GOT3 (cell line): Measurements from ENCODE around the gene ACER3.
A peak's percentile ranks its signal among the peaks of the same experiment; 100 is the strongest.
"Not testable (repeated sequence)": the region's sequence is repeated elsewhere in the genome, so short reads cannot be mapped to it uniquely, and the experiment has no call there.

Experiments
- DNase-seq: peaks from one replicate; lab custom pipeline; 2025; ENCODE audit warnings: mixed read lengths; lab: John Stamatoyannopoulos, UW

ACER3 gene

GRCh38 chr11:76860539-76861475 lies at the start of gene ACER3:
TSS of gene ACER3 (plus strand) at chr11:76860918. CDS start at chr11:76860977, 59 bp downstream.
- DNase-seq: peak; percentile 32

- DNase-seq: no peak
Measured at GRCh38 chr11:76811259-76811658, 49.5 kb upstream of the ACER3 start.

- DNase-seq: no peak
Measured at GRCh38 chr11:76814414-76814813, 46.3 kb upstream of the ACER3 start.

- not testable (repeated sequence) for DNase-seq
Measured at GRCh38 chr11:76815678-76816077, 45.0 kb upstream of the ACER3 start.

GRCh38 chr11:76820184-76820566 lies 40.5 kb upstream of the ACER3 start:
- DNase-seq: no peak

- DNase-seq: not testable (repeated sequence)
Measured at GRCh38 chr11:76821396-76821795, 39.3 kb upstream of the ACER3 start.

- DNase-seq: no peak
Measured at GRCh38 chr11:76822406-76822805, 38.3 kb upstream of the ACER3 start.

- DNase-seq: no peak
Measured at GRCh38 chr11:76823481-76824028, 37.2 kb upstream of the ACER3 start.

GRCh38 chr11:76824083-76824939 lies 36.4 kb upstream of the ACER3 start:
- no peak for DNase-seq

GRCh38 chr11:76824980-76825725 lies 35.6 kb upstream of the ACER3 start:
- no peak for DNase-seq

- DNase-seq: no peak
Measured at GRCh38 chr11:76825726-76826396, 34.9 kb upstream of the ACER3 start.

- not testable (repeated sequence) for DNase-seq
Measured at GRCh38 chr11:76826508-76826907, 34.2 kb upstream of the ACER3 start.

- not testable (repeated sequence) for DNase-seq
Measured at GRCh38 chr11:76827005-76827404, 33.7 kb upstream of the ACER3 start.

- no peak for DNase-seq
Measured at GRCh38 chr11:76830639-76831327, 29.9 kb upstream of the ACER3 start.

GRCh38 chr11:76831686-76832310 lies 28.9 kb upstream of the ACER3 start:
- DNase-seq: no peak

- no peak for DNase-seq
Measured at GRCh38 chr11:76832361-76832760, 28.4 kb upstream of the ACER3 start.

GRCh38 chr11:76834151-76834550 lies 26.6 kb upstream of the ACER3 start:
- DNase-seq: no peak

GRCh38 chr11:76835036-76835435 lies 25.7 kb upstream of the ACER3 start:
- no peak for DNase-seq

- no peak for DNase-seq
Measured at GRCh38 chr11:76835928-76836612, 24.6 kb upstream of the ACER3 start.
